ENCODE measurements around the gene SPAG6.
"Not testable (repeated sequence)": the region's sequence is repeated elsewhere in the genome, so short reads cannot be mapped to it uniquely, and the experiment has no call there.

The SPAG6 gene

DNA sequence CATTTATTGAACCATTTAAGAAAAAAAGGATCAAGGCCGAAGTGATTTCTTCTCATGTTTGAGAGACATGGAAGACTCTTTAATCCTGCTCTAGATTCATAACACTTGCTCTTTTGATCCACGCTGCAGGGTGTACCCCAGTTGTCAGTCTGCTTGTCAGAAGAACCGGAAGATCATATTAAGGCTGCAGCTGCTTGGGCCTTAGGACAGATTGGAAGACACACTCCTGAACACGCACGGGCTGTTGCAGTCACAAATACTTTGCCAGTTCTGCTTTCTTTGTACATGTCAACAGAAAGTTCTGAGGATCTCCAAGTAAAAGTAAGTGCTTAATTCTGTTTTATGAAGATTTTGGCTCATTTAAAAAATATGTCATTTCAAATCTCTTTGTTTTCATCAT, 46.3 kb downstream of the SPAG6 start:
- no peaks in the 10 kb centered on the region for H3K36me3 Mint-ChIP-seq (ENCODE audit: low read depth)

DNA sequence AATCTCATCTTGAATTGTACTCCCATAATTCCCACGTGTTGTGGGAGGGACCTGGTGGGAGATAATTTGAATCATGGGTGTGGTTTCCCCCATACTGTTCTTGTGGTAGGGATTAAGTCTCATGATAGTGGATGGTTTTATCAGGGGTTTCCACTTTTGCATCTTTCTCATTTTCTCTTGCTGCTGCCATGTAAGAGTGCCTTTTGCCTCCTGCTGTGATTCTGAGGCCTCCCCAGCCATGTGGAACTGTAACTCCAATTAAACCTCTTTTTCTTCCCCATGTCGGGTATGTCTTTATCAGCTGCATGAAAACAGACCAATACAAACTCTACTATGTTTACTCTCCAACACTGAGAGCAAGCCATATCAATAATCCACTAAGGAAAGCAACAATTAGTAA, 50.9 kb downstream of the SPAG6 start:
- H3K9me3 Mint-ChIP-seq; H3K4me3 Mint-ChIP-seq; H3K27ac Mint-ChIP-seq; H3K36me3 Mint-ChIP-seq (ENCODE audit: low read depth); H3K27me3 Mint-ChIP-seq (ENCODE audit: low read depth): not testable (repeated sequence)
- H3K4me1 Mint-ChIP-seq: peaks cover 15% of the 10 kb centered on the region

More for the DNA sequence above, 46.3 kb downstream of the SPAG6 start:
- Mint-ChIP-seq H3K4me1 (peaks cover 17% of the 10 kb centered on the region), H3K4me3 (peak overlapping the region in 2 of 3 experiments; percentile 32 to 71), H3K27ac (peak overlapping the region in 2 of 3 experiments; percentile 14 to 64), H3K27me3 (ENCODE audit: low read depth) (no peaks in the 10 kb centered on the region), H3K9me3 (peaks cover 2% of the 10 kb centered on the region)
- no peak for TF ChIP-seq CTCF (IDR thresholded peaks at IDR 0.05; ENCODE audit: unreplicated experiment in 3 of 3)

GRCh38 chr10:22406916-22407315, 61.6 kb downstream of the SPAG6 start:
- not testable (repeated sequence) for H3K4me3 Mint-ChIP-seq; H3K27me3 Mint-ChIP-seq (ENCODE audit: low read depth); H3K27ac Mint-ChIP-seq; H3K4me1 Mint-ChIP-seq
- Mint-ChIP-seq H3K9me3 (peaks cover 14% of the 10 kb centered on the region), H3K36me3 (ENCODE audit: low read depth) (peaks cover 12% of the 10 kb centered on the region)

DNA sequence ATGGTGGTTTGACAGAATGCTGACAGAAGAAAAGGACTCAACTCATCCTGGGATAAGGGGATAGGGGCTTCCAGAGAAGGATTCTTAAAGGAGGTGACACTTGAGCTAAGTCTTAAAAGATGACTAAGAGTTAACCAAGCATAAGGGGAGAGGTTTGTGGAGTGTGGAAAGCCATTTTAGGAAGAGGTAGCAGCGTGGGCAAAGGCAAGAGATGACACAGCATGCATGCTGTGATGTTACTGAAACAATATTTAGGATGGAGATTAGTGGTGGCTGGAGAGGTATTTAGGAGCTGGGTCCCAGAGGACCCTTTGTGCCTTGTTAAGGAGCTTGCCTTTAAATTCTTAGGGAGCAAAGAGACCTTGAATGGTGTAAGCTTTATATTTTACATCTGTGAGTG, 65.1 kb downstream of the SPAG6 start:
- Mint-ChIP-seq H3K4me1 (no peaks in the 10 kb centered on the region), H3K4me3 (no peak overlapping the region), H3K9me3 (peaks cover 10% of the 10 kb centered on the region), H3K27ac (no peak overlapping the region), H3K36me3 (ENCODE audit: low read depth) (peaks cover 12% of the 10 kb centered on the region), H3K27me3 (ENCODE audit: low read depth) (no peaks in the 10 kb centered on the region)
- no peak for TF ChIP-seq CTCF (IDR thresholded peaks at IDR 0.05; ENCODE audit: unreplicated experiment in 3 of 3)

GRCh38 chr10:22410846-22411245, 65.5 kb downstream of the SPAG6 start:
- Mint-ChIP-seq H3K36me3 (ENCODE audit: low read depth) (peaks cover 12% of the 10 kb centered on the region), H3K9me3 (peaks cover 10% of the 10 kb centered on the region), H3K27me3 (ENCODE audit: low read depth) (no peaks in the 10 kb centered on the region), H3K4me1 (no peaks in the 10 kb centered on the region), H3K27ac (no peak overlapping the region), H3K4me3 (no peak overlapping the region)
- TF ChIP-seq CTCF (IDR thresholded peaks at IDR 0.05; ENCODE audit: unreplicated experiment in 3 of 3): no peak

- Mint-ChIP-seq H3K9me3 (peaks cover 7% of the 10 kb centered on the region), H3K27me3 (ENCODE audit: low read depth) (no peaks in the 10 kb centered on the region), H3K4me3 (no peak overlapping the region), H3K27ac (no peak overlapping the region), H3K36me3 (ENCODE audit: low read depth) (peaks cover 4% of the 10 kb centered on the region), H3K4me1 (no peaks in the 10 kb centered on the region)
- no peak for TF ChIP-seq CTCF (IDR thresholded peaks at IDR 0.05; ENCODE audit: unreplicated experiment in 3 of 3)
Measured at GRCh38 chr10:22414146-22414545, 68.8 kb downstream of the SPAG6 start.

GRCh38 chr10:22415072-22415471, 69.8 kb downstream of the SPAG6 start:
- H3K4me3 Mint-ChIP-seq: no peak overlapping the region
- H3K9me3 Mint-ChIP-seq: peaks cover 2% of the 10 kb centered on the region
- H3K27me3 Mint-ChIP-seq (ENCODE audit: low read depth): no peaks in the 10 kb centered on the region
- no peak overlapping the region for H3K27ac Mint-ChIP-seq
- H3K4me1 Mint-ChIP-seq: no peaks in the 10 kb centered on the region
- no peak for TF ChIP-seq CTCF (IDR thresholded peaks at IDR 0.05; ENCODE audit: unreplicated experiment in 3 of 3)
- peaks cover under 1% of the 10 kb centered on the region for H3K36me3 Mint-ChIP-seq (ENCODE audit: low read depth)
